Activated naive CD8-positive, alpha-beta T cell treated with anti-CD3 and anti-CD28 coated beads, Interleukin-2, amount 10 ng/mL, durations not matched to agents 7 days and 5 days (primary cell): Measurements from ENCODE around the gene SGO1. TPM values are rescaled to one million over a fixed set of nuclear protein-coding genes. Genes with fewer than 3 reads are reported as not detected.

Experiments
- microRNA-seq: library from miRNA; unstranded; fragments of <30 nt; microRNA quantifications from one replicate; pipeline ENCODE4 v1.2.0, GENCODE V29; 2022
- total RNA-seq, 2 experiments: library from RNA; stranded (reverse); gene quantifications; one replicate each; pipeline ENCODE4 v1.2.3, GENCODE V29; 2021

Gene SGO1
- total RNA-seq, 2 experiments from 2014 or later: 28.8 to 34.5 TPM

Small RNA genes lying within 50 kb of the gene (microRNA-seq; reads per million reads assigned to microRNA genes)
- 3.5 reads per million for gene MIR3135A

Other genes with a start within 250 kb of the SGO1 start
- gene RAB5A, start 239.1 kb downstream of the SGO1 start, total RNA-seq: 10 to 100 TPM; 62.1 to 63.6 TPM
- not detected for gene PP2D1, start 173.9 kb downstream of the SGO1 start, total RNA-seq
- 100 to 1,000 TPM in 1 of 2 experiments, 10 to 100 TPM in 1; 97.8 to 108 TPM for gene KAT2B, start 145.8 kb downstream of the SGO1 start, total RNA-seq